IPS-18a (cell line): Measurements from ENCODE around the gene KLHL21.

ENCODE experiments used
- H3K27ac ChIP-seq: one replicate; pipeline ENCODE4 v1.5.1; 2013; ENCODE audit warnings: low read length
- H3K27me3 ChIP-seq: one replicate; pipeline ENCODE4 v1.6.1; 2013; ENCODE audit warnings: mild to moderate bottlenecking, low read length; ENCODE audit not compliant: control insufficient read depth, insufficient read depth
- H3K36me3 ChIP-seq: one replicate; pipeline ENCODE4 v1.6.1; 2013; ENCODE audit warnings: low read depth, low read length; ENCODE audit not compliant: control insufficient read depth
- H3K4me1 ChIP-seq: one replicate; pipeline ENCODE4 v1.6.1; 2013; ENCODE audit warnings: low read depth, low read length; ENCODE audit not compliant: control insufficient read depth
- H3K4me3 ChIP-seq: one replicate; pipeline ENCODE4 v1.5.1; 2013; ENCODE audit warnings: low read length
- H3K9ac ChIP-seq: one replicate; pipeline ENCODE4 v1.6.1; 2013; ENCODE audit warnings: mild to moderate bottlenecking, low read length, moderate library complexity
- H3K9me3 ChIP-seq: one replicate; pipeline ENCODE4 v1.6.1; 2013; ENCODE audit warnings: low read depth, low read length; ENCODE audit not compliant: control insufficient read depth

Gene KLHL21

GRCh38 chr1:6594977-6595740 lies 7.5 kb downstream of the KLHL21 start:
- Histone ChIP-seq H3K9ac (no peak overlapping the region), H3K27me3 (no peaks in the 10 kb centered on the region), H3K4me1 (peaks cover under 1% of the 10 kb centered on the region), H3K9me3 (no peaks in the 10 kb centered on the region), H3K36me3 (peaks cover 55% of the 10 kb centered on the region), H3K27ac (no peak overlapping the region), H3K4me3 (no peak overlapping the region)

- no peak overlapping the region for H3K9ac ChIP-seq
- no peaks in the 10 kb centered on the region for H3K4me1 ChIP-seq
- H3K27me3 ChIP-seq: no peaks in the 10 kb centered on the region
- no peak overlapping the region for H3K4me3 ChIP-seq
- H3K27ac ChIP-seq: no peak overlapping the region
- peaks cover 64% of the 10 kb centered on the region for H3K36me3 ChIP-seq
- no peaks in the 10 kb centered on the region for H3K9me3 ChIP-seq
Measured at GRCh38 chr1:6593810-6594209, 8.9 kb downstream of the KLHL21 start.

- H3K27me3 ChIP-seq: no peaks in the 10 kb centered on the region
- H3K27ac ChIP-seq: no peak overlapping the region
- H3K4me3 ChIP-seq: no peak overlapping the region
- H3K36me3 ChIP-seq: peaks cover 67% of the 10 kb centered on the region
- H3K9ac ChIP-seq: no peak overlapping the region
- H3K9me3 ChIP-seq: no peaks in the 10 kb centered on the region
- H3K4me1 ChIP-seq: no peaks in the 10 kb centered on the region
Measured at GRCh38 chr1:6592865-6593593, 9.6 kb downstream of the KLHL21 start.

GRCh38 chr1:6592441-6592840 lies 10.2 kb downstream of the KLHL21 start:
- no peak overlapping the region for H3K9ac ChIP-seq
- H3K4me3 ChIP-seq: no peak overlapping the region
- no peaks in the 10 kb centered on the region for H3K9me3 ChIP-seq
- H3K27me3 ChIP-seq: no peaks in the 10 kb centered on the region
- H3K36me3 ChIP-seq: peaks cover 64% of the 10 kb centered on the region
- H3K27ac ChIP-seq: no peak overlapping the region
- no peaks in the 10 kb centered on the region for H3K4me1 ChIP-seq

- Histone ChIP-seq H3K9me3 (no peaks in the 10 kb centered on the region), H3K4me1 (no peaks in the 10 kb centered on the region), H3K9ac (no peak overlapping the region), H3K27me3 (no peaks in the 10 kb centered on the region), H3K27ac (no peak overlapping the region), H3K36me3 (peaks cover 56% of the 10 kb centered on the region), H3K4me3 (no peak overlapping the region)
Measured at GRCh38 chr1:6591644-6592043, 11.0 kb downstream of the KLHL21 start.

GRCh38 chr1:6591222-6591621 lies 11.4 kb downstream of the KLHL21 start:
- Histone ChIP-seq H3K9me3 (no peaks in the 10 kb centered on the region), H3K27me3 (no peaks in the 10 kb centered on the region), H3K9ac (no peak overlapping the region), H3K4me3 (no peak overlapping the region), H3K36me3 (peaks cover 52% of the 10 kb centered on the region), H3K27ac (no peak overlapping the region), H3K4me1 (no peaks in the 10 kb centered on the region)

GRCh38 chr1:6590046-6590445 lies 12.6 kb downstream of the KLHL21 start:
- no peaks in the 10 kb centered on the region for H3K27me3 ChIP-seq
- H3K4me3 ChIP-seq: no peak overlapping the region
- H3K27ac ChIP-seq: no peak overlapping the region
- H3K9me3 ChIP-seq: no peaks in the 10 kb centered on the region
- peaks cover 42% of the 10 kb centered on the region for H3K36me3 ChIP-seq
- H3K4me1 ChIP-seq: no peaks in the 10 kb centered on the region
- no peak overlapping the region for H3K9ac ChIP-seq

- H3K27ac ChIP-seq: no peak overlapping the region
- no peak overlapping the region for H3K4me3 ChIP-seq
- H3K36me3 ChIP-seq: peaks cover 36% of the 10 kb centered on the region
- no peaks in the 10 kb centered on the region for H3K9me3 ChIP-seq
- H3K9ac ChIP-seq: no peak overlapping the region
- no peaks in the 10 kb centered on the region for H3K4me1 ChIP-seq
- no peaks in the 10 kb centered on the region for H3K27me3 ChIP-seq
Measured at GRCh38 chr1:6588893-6589520, 13.7 kb downstream of the KLHL21 start.

- Histone ChIP-seq H3K9me3 (no peaks in the 10 kb centered on the region), H3K4me1 (no peaks in the 10 kb centered on the region), H3K36me3 (peaks cover 32% of the 10 kb centered on the region), H3K4me3 (no peak overlapping the region), H3K9ac (no peak overlapping the region), H3K27ac (no peak overlapping the region), H3K27me3 (no peaks in the 10 kb centered on the region)
Measured at GRCh38 chr1:6588128-6588892, 14.4 kb downstream of the KLHL21 start.

- no peak overlapping the region for H3K9ac ChIP-seq
- no peaks in the 10 kb centered on the region for H3K27me3 ChIP-seq
- no peaks in the 10 kb centered on the region for H3K4me1 ChIP-seq
- H3K4me3 ChIP-seq: no peak overlapping the region
- H3K27ac ChIP-seq: no peak overlapping the region
- H3K36me3 ChIP-seq: peaks cover 28% of the 10 kb centered on the region
- H3K9me3 ChIP-seq: no peaks in the 10 kb centered on the region
Measured at GRCh38 chr1:6587261-6588005, 15.2 kb downstream of the KLHL21 start.

- no peaks in the 10 kb centered on the region for H3K27me3 ChIP-seq
- H3K27ac ChIP-seq: no peak overlapping the region
- H3K4me1 ChIP-seq: no peaks in the 10 kb centered on the region
- H3K9me3 ChIP-seq: no peaks in the 10 kb centered on the region
- peaks cover 22% of the 10 kb centered on the region for H3K36me3 ChIP-seq
- H3K9ac ChIP-seq: no peak overlapping the region
- no peak overlapping the region for H3K4me3 ChIP-seq
Measured at GRCh38 chr1:6586404-6586816, 16.3 kb downstream of the KLHL21 start.
